ENCODE measurements around the gene CLN5. TPM values are rescaled to one million over a fixed set of nuclear protein-coding genes. Genes with fewer than 3 reads are reported as not detected.
A peak's percentile ranks its signal among the peaks of the same experiment; 100 is the strongest.

CLN5 gene
- total RNA-seq, 2 experiments from 2014 or later: 14.5 to 16.9 TPM

GRCh38 chr13:77042566-77043177 lies 50.8 kb downstream of the CLN5 start:
- H3K27ac Mint-ChIP-seq: peak overlapping the region; percentile 2
- no peak overlapping the region for H3K4me3 Mint-ChIP-seq
- POLR2A ChIA-PET: interaction anchor here (0.8 kb wide), 1 partner anchor 16 kb away, joined by 3 read pairs; no protein-coding TSS in a partner anchor
- H3K36me3 Mint-ChIP-seq (ENCODE audit: low read depth): peaks cover 16% of the 10 kb centered on the region
- no peak for DNase-seq
- intact Hi-C loops (cut with micrococcal nuclease): no loop called here
- H3K27me3 Mint-ChIP-seq: no peaks in the 10 kb centered on the region
- TF ChIP-seq, protein P1, sequence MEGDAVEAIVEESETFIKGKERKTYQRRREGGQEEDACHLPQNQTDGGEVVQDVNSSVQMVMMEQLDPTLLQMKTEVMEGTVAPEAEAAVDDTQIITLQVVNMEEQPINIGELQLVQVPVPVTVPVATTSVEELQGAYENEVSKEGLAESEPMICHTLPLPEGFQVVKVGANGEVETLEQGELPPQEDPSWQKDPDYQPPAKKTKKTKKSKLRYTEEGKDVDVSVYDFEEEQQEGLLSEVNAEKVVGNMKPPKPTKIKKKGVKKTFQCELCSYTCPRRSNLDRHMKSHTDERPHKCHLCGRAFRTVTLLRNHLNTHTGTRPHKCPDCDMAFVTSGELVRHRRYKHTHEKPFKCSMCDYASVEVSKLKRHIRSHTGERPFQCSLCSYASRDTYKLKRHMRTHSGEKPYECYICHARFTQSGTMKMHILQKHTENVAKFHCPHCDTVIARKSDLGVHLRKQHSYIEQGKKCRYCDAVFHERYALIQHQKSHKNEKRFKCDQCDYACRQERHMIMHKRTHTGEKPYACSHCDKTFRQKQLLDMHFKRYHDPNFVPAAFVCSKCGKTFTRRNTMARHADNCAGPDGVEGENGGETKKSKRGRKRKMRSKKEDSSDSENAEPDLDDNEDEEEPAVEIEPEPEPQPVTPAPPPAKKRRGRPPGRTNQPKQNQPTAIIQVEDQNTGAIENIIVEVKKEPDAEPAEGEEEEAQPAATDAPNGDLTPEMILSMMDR (IDR thresholded peaks at IDR 0.05): no peak
- CTCF ChIA-PET: interaction anchor here (0.7 to 1.0 kb wide), 4 partner anchors 54 to 135 kb away, joined by 3 read pairs; no protein-coding TSS in a partner anchor
- H3K9me3 Mint-ChIP-seq: no peaks in the 10 kb centered on the region
- H3K4me1 Mint-ChIP-seq (ENCODE audit: low read depth): peaks cover 4% of the 10 kb centered on the region
- no peak for ATAC-seq

GRCh38 chr13:77047649-77048343 lies 55.9 kb downstream of the CLN5 start:
- DNase-seq (no peak), ATAC-seq (no peak)
- H3K4me1 Mint-ChIP-seq (ENCODE audit: low read depth): peaks cover 5% of the 10 kb centered on the region
- intact Hi-C loops (cut with micrococcal nuclease): no loop called here
- H3K27me3 Mint-ChIP-seq: no peaks in the 10 kb centered on the region
- peak overlapping the region; percentile 52 for H3K27ac Mint-ChIP-seq
- H3K36me3 Mint-ChIP-seq (ENCODE audit: low read depth): peaks cover 51% of the 10 kb centered on the region
- H3K4me3 Mint-ChIP-seq: no peak overlapping the region
- ChIA-PET POLR2A (interaction anchor here (0.7 kb wide), 1 partner anchor 21 kb away, joined by 3 read pairs; no protein-coding TSS in a partner anchor), CTCF (interaction anchor here (1.0 kb wide), 1 partner anchor 545 kb away, joined by 3 read pairs; no protein-coding TSS in a partner anchor)
- H3K9me3 Mint-ChIP-seq: no peaks in the 10 kb centered on the region
- TF ChIP-seq, protein P1 (IDR thresholded peaks at IDR 0.05): no peak

DNA sequence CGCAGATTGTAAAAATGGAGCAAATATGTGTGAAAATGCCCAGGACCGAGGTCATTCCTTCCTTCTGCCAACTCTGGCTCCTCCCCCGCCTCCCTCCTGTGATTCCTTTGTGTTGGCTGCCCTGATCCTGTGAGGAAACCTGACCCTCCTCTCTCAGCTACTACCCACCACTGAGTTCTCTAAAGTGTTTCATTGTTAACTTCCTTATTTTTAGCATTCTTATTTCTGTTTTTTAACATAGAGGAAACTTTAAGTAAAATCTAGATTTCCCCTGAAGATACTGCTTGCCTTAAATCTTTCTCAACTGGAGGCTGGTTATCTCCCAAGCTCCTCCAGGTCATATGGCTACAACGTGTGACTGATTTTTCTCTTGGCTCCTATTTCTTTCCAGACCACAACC lies 56.8 kb downstream of the CLN5 start:
- DNase-seq (no peak), ATAC-seq (no peak)
- H3K27me3 Mint-ChIP-seq: no peaks in the 10 kb centered on the region
- no peaks in the 10 kb centered on the region for H3K9me3 Mint-ChIP-seq
- H3K36me3 Mint-ChIP-seq (ENCODE audit: low read depth): peaks cover 51% of the 10 kb centered on the region
- TF ChIP-seq, protein P1 (IDR thresholded peaks at IDR 0.05): no peak
- H3K4me1 Mint-ChIP-seq (ENCODE audit: low read depth): peaks cover 5% of the 10 kb centered on the region
- no peak overlapping the region for H3K4me3 Mint-ChIP-seq
- intact Hi-C loops (cut with micrococcal nuclease): no loop called here
- peak overlapping the region; percentile 25 for H3K27ac Mint-ChIP-seq
- CTCF ChIA-PET: no interaction called here
- POLR2A ChIA-PET: no interaction called here

DNA sequence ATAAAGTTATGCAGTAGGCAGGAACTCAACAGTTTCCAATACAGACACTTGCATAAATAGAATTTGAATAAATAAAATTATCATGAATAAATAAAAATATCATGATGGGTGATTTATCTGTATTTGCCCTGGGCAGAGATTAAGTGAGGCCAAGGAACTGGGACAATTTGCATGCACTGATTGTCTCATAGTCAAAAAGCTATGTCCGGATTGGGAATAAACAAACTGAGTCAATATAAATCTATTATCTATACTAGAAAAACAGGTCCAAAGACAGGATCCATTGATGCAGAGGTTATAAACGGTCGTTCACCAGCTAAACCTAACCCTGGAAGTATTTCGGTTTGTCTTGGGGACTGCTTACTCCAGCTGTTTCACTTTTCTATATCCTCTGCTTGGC lies 61.3 kb downstream of the CLN5 start:
- intact Hi-C loops (cut with micrococcal nuclease): no loop called here
- CTCF ChIA-PET: interaction anchor here (1.3 kb wide), 1 partner anchor 73 kb away, joined by 3 read pairs; no protein-coding TSS in a partner anchor
- POLR2A ChIA-PET: no interaction called here
- ATAC-seq (no peak), DNase-seq (no peak)
- no peak overlapping the region for H3K27ac Mint-ChIP-seq
- peaks cover 55% of the 10 kb centered on the region for H3K36me3 Mint-ChIP-seq (ENCODE audit: low read depth)
- H3K9me3 Mint-ChIP-seq: no peaks in the 10 kb centered on the region
- TF ChIP-seq, protein P1 (IDR thresholded peaks at IDR 0.05): no peak
- H3K27me3 Mint-ChIP-seq: no peaks in the 10 kb centered on the region
- H3K4me3 Mint-ChIP-seq: no peak overlapping the region
- no peaks in the 10 kb centered on the region for H3K4me1 Mint-ChIP-seq (ENCODE audit: low read depth)

Other genes starting within 250 kb of the CLN5 start
- 10 to 100 TPM; 14.3 to 14.8 TPM for gene KCTD12, start 105.7 kb upstream of the CLN5 start, total RNA-seq
- not detected for gene ACOD1, start 43.6 kb upstream of the CLN5 start, total RNA-seq
- 10 to 100 TPM; 32.8 to 34.3 TPM for gene FBXL3, start 35.1 kb downstream of the CLN5 start, total RNA-seq

All from activated CD8-positive, alpha-beta T cell treated with anti-CD3 and anti-CD28 coated beads for 36 hours (primary cell).